Mesodermal cell (in vitro differentiated cells): ENCODE results near the gene NRG2.

Experiments
- H3K27ac ChIP-seq: 2 replicates; pipeline ENCODE4 v1.7.0; 2013; ENCODE audit warnings: mild to moderate bottlenecking, low read depth, low read length, moderate library complexity; ENCODE audit not compliant: severe bottlenecking
- H3K36me3 ChIP-seq: 2 replicates; pipeline ENCODE4 v1.7.1; 2013; ENCODE audit warnings: mild to moderate bottlenecking, low read length, moderate library complexity; ENCODE audit not compliant: control insufficient read depth, insufficient read depth
- H3K4me1 ChIP-seq: one replicate; pipeline ENCODE4 v1.7.1; 2013; ENCODE audit warnings: mild to moderate bottlenecking, low read length; ENCODE audit not compliant: insufficient read depth, control insufficient read depth, poor library complexity, severe bottlenecking
- H3K4me3 ChIP-seq: 2 replicates; pipeline ENCODE4 v1.7.0; 2013; ENCODE audit warnings: low read length, control low read depth, mild to moderate bottlenecking; ENCODE audit not compliant: insufficient read depth, poor library complexity, severe bottlenecking; ENCODE audit errors: extremely low read depth
- H3K9me3 ChIP-seq: 2 replicates; pipeline ENCODE4 v1.7.1; 2013; ENCODE audit warnings: mild to moderate bottlenecking, low read length, moderate library complexity; ENCODE audit not compliant: control insufficient read depth
- WGBS, 2 experiments: methylation state at CpG; one replicate each; pipeline ENCODE4 v1.1.5; 2013; ENCODE audit warnings: missing lambda C conversion rate in 2 of 2; ENCODE audit not compliant: insufficient coverage in 2 of 2; 5-methylcytosine and 5-hydroxymethylcytosine counted together

Gene NRG2

DNA sequence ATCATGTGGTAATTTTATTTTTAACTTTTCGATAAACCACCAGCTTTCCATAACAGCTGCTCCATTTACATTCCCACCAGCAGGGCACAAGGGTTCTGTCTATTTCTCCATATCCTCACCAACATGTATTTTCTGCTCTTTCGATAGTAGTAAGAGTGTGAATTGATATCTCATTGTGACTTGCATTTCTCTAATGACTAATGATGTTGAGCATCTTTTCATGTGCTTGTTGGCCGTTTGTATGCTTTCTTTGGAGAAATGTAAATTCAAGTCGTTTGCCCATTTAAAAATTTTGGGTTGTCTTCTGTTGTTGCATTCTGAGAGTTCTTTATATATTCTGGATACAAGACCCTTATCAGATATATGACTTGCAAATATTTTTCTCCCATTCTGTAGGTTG is 201.6 kb downstream of the NRG2 start:
- Histone ChIP-seq H3K36me3 (no peaks in the 10 kb centered on the region), H3K4me3 (no peak overlapping the region), H3K4me1 (no peaks in the 10 kb centered on the region), H3K9me3 (no peaks in the 10 kb centered on the region), H3K27ac (no peak overlapping the region)
- 49 to 67% methylated on average over 1 to 2 of the region's 4 CpGs for WGBS, 2 experiments

DNA sequence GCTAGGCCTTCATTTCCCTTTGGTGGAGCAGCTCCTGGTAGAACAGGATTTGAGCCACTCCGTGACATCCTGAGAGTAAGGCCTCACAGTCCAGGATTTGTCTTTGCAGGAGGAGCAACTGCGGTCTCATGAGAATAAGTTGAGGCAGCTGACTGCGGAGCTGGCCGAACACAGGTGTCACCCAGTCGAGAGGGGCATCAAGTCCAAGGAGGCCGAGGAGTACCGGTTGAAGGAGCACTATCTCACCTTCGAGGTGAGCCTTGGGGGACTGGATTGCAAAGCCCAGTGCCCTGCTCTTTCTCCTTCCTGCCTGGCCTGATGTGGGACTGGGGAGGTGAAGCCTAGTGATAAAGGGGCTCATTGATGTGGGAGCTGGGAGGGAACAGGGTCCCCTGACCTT is 203.2 kb downstream of the NRG2 start:
- WGBS, 2 experiments = 85% methylated on average over 7 to 8 of the region's 8 CpGs

DNA sequence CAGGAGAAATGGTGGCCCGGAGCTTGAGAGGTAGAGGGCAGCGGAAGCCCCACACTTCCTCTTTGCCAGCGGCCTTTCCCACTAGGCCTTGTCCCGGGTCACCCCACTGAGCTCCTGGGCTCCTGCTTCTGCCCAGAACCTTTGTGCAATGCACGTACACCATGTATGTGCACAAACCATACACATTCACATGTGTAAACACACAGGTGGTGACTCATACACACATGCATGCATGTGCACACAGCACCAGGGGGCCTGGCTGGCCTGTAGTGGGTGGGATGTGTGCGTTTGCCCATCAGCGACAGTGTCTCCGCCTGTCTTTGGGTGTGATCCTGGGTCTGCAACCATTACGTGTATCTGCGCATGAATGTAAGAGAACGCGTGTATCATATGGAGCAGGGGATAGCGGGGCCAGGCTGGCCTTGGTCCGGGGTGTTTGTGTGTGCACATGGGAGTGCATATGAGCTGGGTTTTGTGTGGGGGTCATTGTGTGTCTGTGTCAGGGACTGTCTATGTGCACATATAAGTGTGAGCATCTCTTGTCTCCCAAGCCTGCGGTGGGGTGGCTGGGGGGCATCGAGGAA is 203.8 kb downstream of the NRG2 start:
- 93 to 95% methylated on average over 14 to 15 of the region's 16 CpGs for WGBS, 2 experiments
- H3K36me3 ChIP-seq = no peaks in the 10 kb centered on the region

More for the DNA sequence above, 203.2 kb downstream of the NRG2 start:
- H3K9me3 ChIP-seq = no peaks in the 10 kb centered on the region
- no peak overlapping the region for H3K4me3 ChIP-seq
- H3K27ac ChIP-seq = no peak overlapping the region
- H3K36me3 ChIP-seq = no peaks in the 10 kb centered on the region
- H3K4me1 ChIP-seq = no peaks in the 10 kb centered on the region

DNA sequence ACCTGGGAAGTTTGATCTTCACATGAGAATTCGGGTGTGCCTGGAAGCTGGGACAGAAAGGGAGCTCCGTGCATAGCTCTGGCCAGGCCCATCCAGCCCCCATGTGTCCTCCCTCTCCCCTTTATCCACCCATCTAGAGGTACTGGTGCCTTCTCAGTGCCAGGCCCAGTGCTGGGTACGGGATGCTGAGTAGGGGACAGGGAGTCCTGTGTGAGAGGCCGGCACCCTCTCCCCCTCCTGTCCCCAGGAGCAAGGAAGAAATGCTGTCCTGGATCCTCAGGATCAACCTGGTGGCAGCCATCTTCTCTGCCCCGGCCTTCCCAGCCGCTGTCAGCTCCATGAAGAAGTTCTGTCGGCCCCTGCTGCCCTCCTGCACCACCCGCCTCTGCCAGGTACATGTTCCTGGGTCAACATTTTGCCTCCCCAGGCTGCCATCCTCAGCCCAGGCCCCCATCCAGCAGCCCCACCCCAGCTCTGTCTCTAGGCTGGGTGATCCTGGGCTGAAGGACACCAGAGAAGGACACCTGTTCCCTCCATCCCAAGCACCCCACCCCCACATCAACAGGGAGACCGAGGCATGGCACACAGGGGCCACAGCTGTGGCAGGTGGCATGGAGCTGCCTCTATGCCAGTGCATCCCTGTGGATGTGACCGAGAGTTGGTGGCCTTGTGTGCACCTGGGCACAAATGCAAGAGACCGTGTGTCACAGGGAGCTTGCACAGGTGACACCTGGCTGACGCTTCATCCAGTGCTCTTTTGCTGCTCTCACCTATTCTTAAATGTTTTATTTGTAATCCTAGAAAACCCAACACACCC is 204.5 kb downstream of the NRG2 start:
- H3K36me3 ChIP-seq = no peaks in the 10 kb centered on the region
- H3K4me3 ChIP-seq = no peak overlapping the region
- no peaks in the 10 kb centered on the region for H3K9me3 ChIP-seq
- WGBS, 2 experiments = 77 to 93% methylated on average over 8 to 9 of the region's 12 CpGs
- H3K4me1 ChIP-seq = no peaks in the 10 kb centered on the region
- no peak overlapping the region for H3K27ac ChIP-seq

More for the DNA sequence above, 203.8 kb downstream of the NRG2 start:
- no peak overlapping the region for H3K27ac ChIP-seq
- H3K4me3 ChIP-seq = no peak overlapping the region
- H3K4me1 ChIP-seq = no peaks in the 10 kb centered on the region
- no peaks in the 10 kb centered on the region for H3K9me3 ChIP-seq

DNA sequence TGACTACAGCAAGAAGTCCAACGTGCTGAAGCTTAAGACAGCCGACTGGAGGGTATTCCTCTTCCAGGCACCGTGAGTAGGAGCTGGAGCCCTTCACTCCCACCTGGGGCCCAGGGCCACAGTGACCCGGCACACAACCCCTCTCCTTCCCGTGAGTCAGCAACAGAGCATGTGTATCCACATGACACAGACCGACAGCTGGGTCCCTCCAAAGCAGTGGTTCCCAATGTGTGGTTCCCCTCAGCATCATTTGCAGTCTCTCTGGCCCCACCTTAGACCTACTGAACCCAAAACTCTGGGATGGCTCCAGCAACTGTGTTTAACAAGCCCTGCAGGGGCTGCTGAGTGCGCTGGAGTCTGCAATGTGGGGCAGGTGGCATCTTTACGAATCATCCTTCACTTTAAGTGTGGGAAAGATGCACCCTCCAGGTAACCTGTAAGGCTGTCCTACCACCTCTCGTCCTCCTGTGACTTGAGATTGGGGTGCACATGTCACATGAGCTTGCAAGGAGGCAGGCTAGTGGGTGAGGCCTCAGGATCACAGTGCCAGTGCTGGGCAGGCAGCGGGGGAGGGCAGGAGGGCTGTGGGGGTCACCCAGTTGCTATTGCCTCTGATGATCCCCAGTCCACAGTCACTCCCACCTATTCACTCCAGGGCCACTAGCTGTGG is 205.3 kb downstream of the NRG2 start:
- WGBS, 2 experiments = 76 to 81% methylated on average over 9 of the region's 10 CpGs
- H3K4me1 ChIP-seq = no peaks in the 10 kb centered on the region
- no peak overlapping the region for H3K4me3 ChIP-seq
- no peaks in the 10 kb centered on the region for H3K9me3 ChIP-seq
- H3K27ac ChIP-seq = no peak overlapping the region
- H3K36me3 ChIP-seq = no peaks in the 10 kb centered on the region

DNA sequence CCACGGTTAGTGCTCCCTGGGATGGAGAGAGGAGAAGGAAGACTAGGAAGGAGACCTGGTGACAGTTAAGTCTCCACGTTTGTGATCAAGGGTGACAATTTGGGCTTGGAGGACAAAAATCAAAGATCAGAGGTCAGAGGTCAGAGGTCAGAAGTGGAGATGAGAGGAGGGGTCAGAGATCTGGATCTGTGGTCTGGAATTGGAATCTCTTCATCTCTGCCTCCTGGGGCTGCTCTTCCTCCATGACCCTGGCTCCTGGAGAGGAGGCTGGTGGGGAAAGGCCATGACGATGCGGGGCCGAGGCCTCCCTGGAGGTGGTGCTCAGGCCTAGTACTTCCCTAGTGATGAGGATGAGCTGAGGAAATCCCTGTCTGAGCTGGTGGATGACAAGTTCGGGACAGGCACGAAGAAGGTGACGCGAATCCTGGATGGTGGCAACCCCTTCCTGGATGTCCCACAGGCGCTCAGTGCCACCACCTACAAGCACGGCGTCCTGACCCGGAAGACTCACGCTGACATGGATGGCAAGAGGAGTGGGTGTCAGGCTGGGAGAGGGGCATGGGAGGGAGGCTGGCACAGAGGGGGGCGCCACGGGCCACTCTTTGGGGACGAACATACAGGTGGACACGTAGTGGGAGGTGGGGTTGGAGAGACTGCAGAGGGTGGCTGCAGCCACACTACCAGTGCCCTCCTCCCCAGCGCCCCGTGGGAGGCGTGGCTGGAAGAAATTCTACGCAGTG is 206.5 kb downstream of the NRG2 start:
- no peak overlapping the region for H3K27ac ChIP-seq
- no peak overlapping the region for H3K4me3 ChIP-seq
- H3K36me3 ChIP-seq = no peaks in the 10 kb centered on the region
- 91 to 92% methylated on average over 19 to 21 of the region's 22 CpGs for WGBS, 2 experiments
- H3K9me3 ChIP-seq = no peaks in the 10 kb centered on the region
- H3K4me1 ChIP-seq = no peaks in the 10 kb centered on the region

DNA sequence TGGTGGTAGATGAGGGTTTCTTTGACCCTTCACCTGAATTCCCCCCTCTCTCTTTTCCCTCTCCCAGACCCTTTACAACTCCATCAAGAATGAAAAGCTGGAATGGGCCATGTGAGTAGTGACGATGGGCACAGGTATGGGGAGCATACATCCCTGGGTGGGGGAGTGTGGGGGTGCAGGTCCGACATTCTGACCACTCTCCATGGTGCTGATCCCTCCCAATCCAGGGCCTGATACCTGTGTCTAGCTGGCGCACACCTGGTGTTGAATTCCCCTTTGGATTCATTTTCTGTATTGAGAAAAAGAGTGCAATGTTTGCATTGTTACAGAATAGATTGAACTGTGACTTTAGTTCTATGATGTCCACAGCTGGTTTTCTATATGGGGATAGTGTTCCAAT is 207.4 kb downstream of the NRG2 start:
- H3K27ac ChIP-seq = no peak overlapping the region
- no peaks in the 10 kb centered on the region for H3K9me3 ChIP-seq
- 0 to 50% methylated on average over 1 to 2 of the region's 3 CpGs for WGBS, 2 experiments

DNA sequence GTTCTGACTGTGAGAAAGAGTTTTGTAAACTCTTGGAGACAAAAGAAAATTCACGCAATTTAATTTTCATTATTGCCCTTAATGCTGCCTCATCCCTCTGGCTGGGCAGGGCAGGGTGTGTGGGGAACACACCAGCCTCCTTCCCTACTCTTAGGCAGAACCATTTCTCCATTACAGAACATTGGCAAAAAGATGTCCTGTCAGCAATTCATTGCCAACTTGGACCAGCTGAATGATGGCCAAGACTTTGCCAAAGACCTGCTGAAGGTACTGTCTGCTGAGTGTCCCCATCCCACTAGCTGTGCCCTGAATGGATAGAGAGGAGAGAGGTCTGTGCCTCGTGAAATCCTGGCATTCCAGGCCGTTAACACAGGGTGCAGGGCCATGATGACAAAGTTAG is 209.6 kb downstream of the NRG2 start:
- WGBS, 2 experiments = 0 to 45% methylated on average over 1 to 3 of the region's 3 CpGs
- Histone ChIP-seq H3K9me3 (no peaks in the 10 kb centered on the region), H3K36me3 (no peaks in the 10 kb centered on the region)

More for the DNA sequence above, 207.4 kb downstream of the NRG2 start:
- Histone ChIP-seq H3K36me3 (no peaks in the 10 kb centered on the region), H3K4me3 (no peak overlapping the region), H3K4me1 (no peaks in the 10 kb centered on the region)

DNA sequence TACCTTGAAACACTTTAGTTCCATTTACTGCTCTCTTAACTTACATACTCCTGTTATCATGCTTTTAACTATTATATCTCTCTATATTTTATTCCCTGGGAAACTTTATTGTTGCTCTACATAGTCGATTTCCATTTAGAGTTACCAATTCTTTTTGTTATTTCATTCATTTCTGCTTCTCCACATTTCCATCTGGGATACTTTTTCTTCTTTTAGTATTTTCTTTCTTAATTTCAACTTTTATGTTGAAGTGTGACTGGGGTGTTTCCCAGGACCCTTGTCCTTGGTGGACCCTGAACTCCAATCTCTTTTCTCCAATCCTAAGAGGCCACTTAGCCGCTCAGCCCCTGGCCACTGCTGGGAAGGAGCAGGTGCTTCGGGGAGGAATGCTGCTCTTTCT is 211.5 kb downstream of the NRG2 start:
- no peaks in the 10 kb centered on the region for H3K4me1 ChIP-seq
- no peak overlapping the region for H3K27ac ChIP-seq
- WGBS, 2 experiments = 64 to 66% methylated on average over 3 of the region's 3 CpGs
- no peaks in the 10 kb centered on the region for H3K9me3 ChIP-seq
- no peak overlapping the region for H3K4me3 ChIP-seq
- H3K36me3 ChIP-seq = no peaks in the 10 kb centered on the region

More for the DNA sequence above, 209.6 kb downstream of the NRG2 start:
- no peak overlapping the region for H3K4me3 ChIP-seq
- H3K4me1 ChIP-seq = no peaks in the 10 kb centered on the region
- H3K27ac ChIP-seq = no peak overlapping the region

DNA sequence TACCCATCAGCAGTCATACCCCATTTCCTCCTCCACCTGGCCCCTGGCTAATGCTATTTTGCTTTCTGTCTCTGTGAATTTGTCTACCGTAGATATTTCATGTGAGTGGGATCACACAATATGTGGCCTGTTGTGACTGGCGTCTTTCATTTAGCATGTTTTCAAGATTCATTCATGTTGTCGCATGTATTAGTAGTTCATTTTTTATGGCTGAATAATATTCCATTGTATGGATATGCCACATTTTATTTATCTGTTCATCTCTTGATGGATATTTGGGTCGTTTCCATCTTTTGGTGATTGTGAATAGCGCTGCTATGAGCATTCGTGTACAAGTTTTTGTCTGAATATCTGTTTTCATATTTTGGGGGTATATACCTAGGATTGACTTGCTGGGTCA is 213.6 kb downstream of the NRG2 start:
- no peaks in the 10 kb centered on the region for H3K36me3 ChIP-seq
- H3K4me3 ChIP-seq = no peak overlapping the region
- H3K9me3 ChIP-seq = no peaks in the 10 kb centered on the region
- no peaks in the 10 kb centered on the region for H3K4me1 ChIP-seq
- no peak overlapping the region for H3K27ac ChIP-seq
- 95% methylated on average over 3 of the region's 6 CpGs; no CpG with 5 or more reads in 1 of the 2 experiments for WGBS, 2 experiments
